HCT116 (cell line): ENCODE results near the gene RPH3AL. TPM values are rescaled to one million over a fixed set of nuclear protein-coding genes. Genes with fewer than 3 reads are reported as not detected.

Experiments
- ATAC-seq: fragments of 200-7000 bp; cut with Tn5 transposase; 2 replicates; pipeline ENCODE4 v1.9.1; 2020; ENCODE audit warnings: mild to moderate bottlenecking, moderate library complexity
- BruUV-seq: library from RNA; stranded (reverse); fragments of 400-500 nt; replicated peaks from 2 replicates; lab custom pipeline; 2021; lab: Mats Ljungman, UMichigan
- CTCF ChIA-PET: fragments of 300-600 bp; sonication (Branson Sonifier 250); formaldehyde crosslinking; loops from one replicate; lab custom pipeline; 2021; ENCODE audit warnings: antibody characterized with exemption; lab: Charles Lee
- POLR2A ChIA-PET: fragments of 300-600, 350-600 bp; sonication (Branson Sonifier 250); formaldehyde crosslinking; loops from one replicate; lab custom pipeline; 2021; ENCODE audit warnings: antibody characterized with exemption; lab: Charles Lee
- RAD21 ChIA-PET, 2 experiments: fragments of 300-600 bp; sonication (Branson Sonifier 250); formaldehyde crosslinking; loops; one replicate each; lab custom pipeline; 2023; ENCODE audit warnings: low total read pairs in 2 of 2; ENCODE audit not compliant: uncharacterized antibody in 2 of 2, unreplicated experiment in 2 of 2, low non-redundant PET in 1 of 2; lab: Charles Lee
- DNase-seq: peaks from one replicate; pipeline ENCODE4 v3.0.0-alpha.2; 2010; ENCODE audit warnings: low read depth, low spot score
- H2AFZ ChIP-seq: fragments of 200-600 bp; shearing (Covaris generic), sonication (generic); 2 replicates; pipeline ENCODE4 v1.6.1; 2017; ENCODE audit warnings: low read depth, mixed run types, mixed read lengths, antibody characterized with exemption, low read length; ENCODE audit not compliant: poor library complexity, severe bottlenecking
- H3K27ac ChIP-seq: 2 replicates; pipeline ENCODE4 v1.5.1; 2012; ENCODE audit warnings: low read depth, low read length
- H3K27me3 ChIP-seq: fragments of 200-600 bp; sonication (generic); 2 replicates; pipeline ENCODE4 v1.6.1; 2016; ENCODE audit warnings: mixed run types, low read length, mixed read lengths; ENCODE audit not compliant: insufficient read depth
- H3K36me3 ChIP-seq, 2 experiments: fragments of 200-500 bp in 1 of 2; fragments of 200-600 bp in 1 of 2; sonication (Bioruptor generic) in 1 of 2; sonication (generic) in 1 of 2; 2 replicates each; pipeline versions ENCODE4 v1.5.1 to v1.6.1; 2014 to 2016; ENCODE audit warnings: low read length in 2 of 2, inconsistent platforms in 1 of 2, mixed read lengths in 1 of 2, mixed run types in 1 of 2; ENCODE audit not compliant: insufficient read depth in 2 of 2, control insufficient read depth in 1 of 2
- H3K4me1 ChIP-seq, 2 experiments: fragments of 200-600 bp in 1 of 2; sonication (generic) in 1 of 2; 2 replicates each; pipeline versions ENCODE4 v1.5.1 to v1.6.1; 2012 to 2017; ENCODE audit warnings: low read length in 2 of 2, inconsistent platforms in 1 of 2, mild to moderate bottlenecking in 1 of 2, mixed read lengths in 1 of 2, mixed run types in 1 of 2, moderate library complexity in 1 of 2; ENCODE audit not compliant: insufficient read depth in 2 of 2, control insufficient read depth in 1 of 2
- H3K4me2 ChIP-seq: fragments of 200-600 bp; sonication (generic); 2 replicates; pipeline ENCODE4 v1.6.1; 2017; ENCODE audit warnings: mixed run types, low read length, mixed read lengths
- H3K4me3 ChIP-seq, 2 experiments: fragments of 200-600 bp in 1 of 2; sonication (generic) in 1 of 2; replicated peaks in 1 of 2; 2 replicates each; pipeline ENCODE4 v1.5.1; 2011 to 2016; ENCODE audit warnings: low read length in 2 of 2, control low read depth in 1 of 2, low read depth in 1 of 2, mild to moderate bottlenecking in 1 of 2, mixed read lengths in 1 of 2, mixed run types in 1 of 2
- H3K79me2 ChIP-seq: fragments of 200-600 bp; sonication (generic); 2 replicates; pipeline ENCODE4 v1.6.1; 2017; ENCODE audit warnings: mild to moderate bottlenecking, mixed run types, low read length, moderate library complexity, mixed read lengths; ENCODE audit not compliant: insufficient read depth
- H3K9ac ChIP-seq: fragments of 200-600 bp; sonication (generic); 2 replicates; pipeline ENCODE4 v1.6.1; 2016; ENCODE audit warnings: low read length, mixed read lengths
- H3K9me2 ChIP-seq: fragments of 200-600 bp; sonication (generic), shearing (Covaris generic); 2 replicates; pipeline ENCODE4 v1.6.1; 2017; ENCODE audit warnings: mixed run types, mild to moderate bottlenecking, moderate library complexity; ENCODE audit not compliant: insufficient read depth
- H3K9me3 ChIP-seq, 2 experiments: fragments of 200-500 bp in 1 of 2; fragments of 200-600 bp in 1 of 2; sonication (Bioruptor generic) in 1 of 2; sonication (generic) in 1 of 2; 2 replicates each; pipeline ENCODE4 v1.6.1; 2014 to 2017; ENCODE audit warnings: low read length in 2 of 2, mixed read lengths in 2 of 2, inconsistent platforms in 1 of 2, low read depth in 1 of 2, mild to moderate bottlenecking in 1 of 2, mixed run types in 1 of 2, moderate library complexity in 1 of 2; ENCODE audit not compliant: control insufficient read depth in 1 of 2, insufficient read depth in 1 of 2
- H4K20me1 ChIP-seq: fragments of 200-600 bp; sonication (generic), shearing (Covaris generic); 2 replicates; pipeline ENCODE4 v1.6.1; 2017; ENCODE audit warnings: mixed run types, mild to moderate bottlenecking, moderate library complexity; ENCODE audit not compliant: insufficient read depth
- ATF3 ChIP-seq: IDR thresholded peaks from 2 replicates; pipeline ENCODE4 v1.6.1; 2012
- CEBPB ChIP-seq: IDR thresholded peaks from 2 replicates; pipeline ENCODE4 v1.6.1; 2012; ENCODE audit warnings: low read depth
- EGR1 ChIP-seq: IDR thresholded peaks from 2 replicates; pipeline ENCODE4 v1.6.1; 2012; ENCODE audit warnings: low read depth
- EZH2 ChIP-seq: fragments of 200-600 bp; sonication (generic); IDR thresholded peaks from 2 replicates; pipeline ENCODE4 v1.6.1; 2017; ENCODE audit warnings: antibody characterized with exemption, mixed run types
- EZH2phosphoT487 ChIP-seq: fragments of 200-600 bp; IDR thresholded peaks from 2 replicates; pipeline ENCODE4 v1.6.1; 2018; ENCODE audit warnings: antibody characterized with exemption, borderline replicate concordance
- FOSL1 ChIP-seq: IDR thresholded peaks from 2 replicates; pipeline ENCODE4 v1.6.1; 2012; ENCODE audit warnings: low read depth
- SRF ChIP-seq: IDR thresholded peaks from 2 replicates; pipeline ENCODE4 v1.6.1; 2012; ENCODE audit warnings: low read depth
- TCF7L2 ChIP-seq: IDR thresholded peaks from 2 replicates; pipeline ENCODE4 v1.7.0; 2011; ENCODE audit warnings: borderline replicate concordance, inconsistent platforms; ENCODE audit not compliant: insufficient read depth, insufficient read length; ENCODE audit errors: extremely low read depth
- ZNF274 ChIP-seq: fragments of 200-500 bp; sonication (Bioruptor generic); IDR thresholded peaks from 2 replicates; pipeline ENCODE4 v1.6.1; 2014; ENCODE audit warnings: mild to moderate bottlenecking, low read depth, low read length, inconsistent platforms
- intact Hi-C: fragments of 100-400 bp; cut with micrococcal nuclease; formaldehyde crosslinking; loops from 2 replicates; pipeline ENCODE4 v1.10.0; 2022
- total RNA-seq: library from RNA; stranded (reverse); gene quantifications from one replicate; pipeline ENCODE4 v1.2.1, GENCODE V29; 2021; ENCODE audit not compliant: unreplicated experiment

Gene RPH3AL
- total RNA-seq, 1 experiment from 2014 or later, result 17.0 TPM

- TF ChIP-seq EZH2phosphoT487 (no peak), CEBPB (no peak), TCF7L2 (no peak), FOSL1 (no peak), ATF3 (no peak), EZH2 (no peak), SRF (no peak)
- ATAC-seq (no peak), DNase-seq (no peak)
- Histone ChIP-seq H3K4me2 (no peak overlapping the region), H3K27me3 (no peaks in the 10 kb centered on the region), H2AFZ (no peak overlapping the region), H4K20me1 (no peaks in the 10 kb centered on the region), H3K9me2 (no peaks in the 10 kb centered on the region), H3K79me2 (no peaks in the 10 kb centered on the region), H3K4me3 (no peak overlapping the region), H3K9ac (no peak overlapping the region), H3K27ac (no peak overlapping the region), H3K4me1 (no peaks in the 10 kb centered on the region), H3K9me3 (no peaks in the 10 kb centered on the region), H3K36me3 (no peaks in the 10 kb centered on the region)
- RAD21 ChIA-PET, result no interaction called here
- POLR2A ChIA-PET, result no interaction called here
- CTCF ChIA-PET, result interaction anchor here (1.0 kb wide), 1 partner anchor 29 kb away, joined by 4 read pairs; no protein-coding TSS in a partner anchor
- no TSS peak for BruUV-seq
- intact Hi-C loops, result no loop called here
These were observed 72.4 kb downstream of the RPH3AL start for GRCh38 chr17:280216-280615.

DNA sequence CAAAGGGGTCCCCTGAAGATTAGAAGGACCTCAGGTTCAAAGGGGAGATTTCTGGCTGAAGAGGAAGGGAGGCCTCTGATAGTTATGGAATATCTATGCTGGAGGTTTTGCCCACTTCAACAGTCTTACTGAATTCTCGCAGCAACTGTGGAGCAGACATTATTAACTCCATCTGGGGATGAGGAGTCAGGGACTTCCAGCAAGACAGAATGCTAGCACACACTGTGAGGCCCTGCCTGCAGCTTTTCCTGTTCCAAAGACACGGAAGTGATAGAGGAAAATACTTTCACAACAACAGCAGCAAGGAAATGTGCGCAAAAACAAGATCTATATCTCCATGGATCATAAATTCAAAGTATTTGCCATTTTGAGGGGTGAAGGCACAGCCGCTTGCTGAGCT is 72.8 kb downstream of the RPH3AL start:
- ChIA-PET RAD21 (no interaction called here), POLR2A (no interaction called here), CTCF (interaction anchor here (1.0 kb wide), 1 partner anchor 29 kb away, joined by 4 read pairs; no protein-coding TSS in a partner anchor)
- BruUV-seq, result no TSS peak
- Histone ChIP-seq H3K79me2 (no peaks in the 10 kb centered on the region), H3K27ac (no peak overlapping the region), H3K36me3 (no peaks in the 10 kb centered on the region), H3K9ac (no peak overlapping the region), H3K9me3 (no peaks in the 10 kb centered on the region), H3K4me2 (no peak overlapping the region), H3K27me3 (no peaks in the 10 kb centered on the region), H4K20me1 (no peaks in the 10 kb centered on the region), H3K4me1 (no peaks in the 10 kb centered on the region), H3K4me3 (no peak overlapping the region), H2AFZ (no peak overlapping the region), H3K9me2 (no peaks in the 10 kb centered on the region)
- ATAC-seq (no peak), DNase-seq (no peak)
- intact Hi-C loops, result no loop called here
- no peak for TF ChIP-seq EGR1
- TF ChIP-seq ZNF274, result no peak
